Measurements from ENCODE around the gene MREG.
"Not testable (repeated sequence)": the region's sequence is repeated elsewhere in the genome, so short reads cannot be mapped to it uniquely, and the experiment has no call there.

MREG gene

GRCh38 chr2:216021768-216022565 is 8.6 kb upstream of the MREG start:
- no peak for DNase-seq

GRCh38 chr2:216018709-216019108 is 5.4 kb upstream of the MREG start:
- DNase-seq, result no peak

- DNase-seq, result no peak
Observed at GRCh38 chr2:216017365-216017764, 4.0 kb upstream of the MREG start.

- no peak for DNase-seq
Observed at GRCh38 chr2:216016581-216016980, 3.2 kb upstream of the MREG start.

GRCh38 chr2:216015722-216016464 is 2.5 kb upstream of the MREG start:
- DNase-seq, result no peak

GRCh38 chr2:216014986-216015385 is 1.6 kb upstream of the MREG start:
- DNase-seq, result no peak

- no peak for DNase-seq
Observed at GRCh38 chr2:216014006-216014405, 655 bp upstream of the MREG start.

GRCh38 chr2:216012830-216013079 is 596 bp downstream of the MREG start:
- DNase-seq, result no peak

- DNase-seq, result no peak
Observed at GRCh38 chr2:216012133-216012829, 1.1 kb downstream of the MREG start.

- DNase-seq, result not testable (repeated sequence)
Observed at GRCh38 chr2:216009215-216009614, 4.1 kb downstream of the MREG start.

GRCh38 chr2:216008387-216008786 is 5.0 kb downstream of the MREG start:
- DNase-seq, result no peak

- DNase-seq, result no peak
Observed at GRCh38 chr2:216006164-216006663, 7.1 kb downstream of the MREG start.

- DNase-seq, result no peak
Observed at GRCh38 chr2:216004697-216005283, 8.6 kb downstream of the MREG start.

GRCh38 chr2:216003876-216004696 is 9.3 kb downstream of the MREG start:
- DNase-seq, result no peak

GRCh38 chr2:216002693-216003092 is 10.7 kb downstream of the MREG start:
- no peak for DNase-seq

GRCh38 chr2:216002101-216002678 is 11.2 kb downstream of the MREG start:
- no peak for DNase-seq

- no peak for DNase-seq
Observed at GRCh38 chr2:216001216-216002100, 11.9 kb downstream of the MREG start.

- no peak for DNase-seq
Observed at GRCh38 chr2:215998636-215999035, 14.7 kb downstream of the MREG start.

GRCh38 chr2:215997219-215997618 is 16.1 kb downstream of the MREG start:
- DNase-seq, result no peak

GRCh38 chr2:215994911-215995310 is 18.4 kb downstream of the MREG start:
- no peak for DNase-seq
